HEK293 (cell line): ENCODE data around the gene MICAL3.

Experiments
- GLI4 ChIP-seq: fragments of 450-650 bp; formaldehyde crosslinking; IDR thresholded peaks from 2 replicates; pipeline ENCODE4 v1.5.1; 2016; ENCODE audit warnings: missing biosample characterization, missing genetic modification characterization
- MZF1 ChIP-seq: fragments of 450-650 bp; formaldehyde crosslinking; IDR thresholded peaks from 2 replicates; pipeline ENCODE4 v1.5.1; 2017; ENCODE audit warnings: missing biosample characterization, missing genetic modification characterization, borderline replicate concordance
- ZNF184 ChIP-seq: fragments of 450-650 bp; IDR thresholded peaks from 2 replicates; pipeline ENCODE4 v1.5.1; 2018; ENCODE audit warnings: missing biosample characterization, mild to moderate bottlenecking, missing genetic modification characterization
- ZNF239 ChIP-seq: fragments of 450-650 bp; formaldehyde crosslinking; IDR thresholded peaks from 2 replicates; pipeline ENCODE4 v1.5.1; 2016; ENCODE audit warnings: missing biosample characterization, missing genetic modification characterization
- ZNF596 ChIP-seq: fragments of 450-650 bp; IDR thresholded peaks from 2 replicates; pipeline ENCODE4 v1.5.0; 2018; ENCODE audit warnings: missing biosample characterization, mild to moderate bottlenecking, missing genetic modification characterization, moderate library complexity
- ZNF600 ChIP-seq: fragments of 450-650 bp; formaldehyde crosslinking; IDR thresholded peaks from 2 replicates; pipeline ENCODE4 v1.5.1; 2016; ENCODE audit warnings: missing biosample characterization, missing genetic modification characterization
- ZNF792 ChIP-seq: fragments of 450-650 bp; formaldehyde crosslinking; IDR thresholded peaks from 2 replicates; pipeline ENCODE4 v1.5.1; 2016; ENCODE audit warnings: missing biosample characterization, missing genetic modification characterization
- TF ChIP-seq, protein P1 (sequence below): fragments of 450-650 bp; formaldehyde crosslinking; conservative IDR thresholded peaks from 2 replicates; pipeline ENCODE4 v1.5.1; 2016; ENCODE audit warnings: low read depth, missing biosample characterization, missing genetic modification characterization
- TF ChIP-seq, protein P2 (sequence below): fragments of 450-650 bp; formaldehyde crosslinking; IDR thresholded peaks from 2 replicates; pipeline ENCODE4 v1.5.1; 2016; ENCODE audit warnings: missing biosample characterization, missing genetic modification characterization
- TF ChIP-seq, protein P3 (sequence below): fragments of 450-650 bp; formaldehyde crosslinking; IDR thresholded peaks from 2 replicates; pipeline ENCODE4 v1.5.1; 2016; ENCODE audit warnings: missing biosample characterization, missing genetic modification characterization, low read depth
- TF ChIP-seq, protein P4 (sequence below): fragments of 450-650 bp; formaldehyde crosslinking; IDR thresholded peaks from 2 replicates; pipeline ENCODE4 v1.5.1; 2016; ENCODE audit warnings: missing biosample characterization, missing genetic modification characterization

DNA sequence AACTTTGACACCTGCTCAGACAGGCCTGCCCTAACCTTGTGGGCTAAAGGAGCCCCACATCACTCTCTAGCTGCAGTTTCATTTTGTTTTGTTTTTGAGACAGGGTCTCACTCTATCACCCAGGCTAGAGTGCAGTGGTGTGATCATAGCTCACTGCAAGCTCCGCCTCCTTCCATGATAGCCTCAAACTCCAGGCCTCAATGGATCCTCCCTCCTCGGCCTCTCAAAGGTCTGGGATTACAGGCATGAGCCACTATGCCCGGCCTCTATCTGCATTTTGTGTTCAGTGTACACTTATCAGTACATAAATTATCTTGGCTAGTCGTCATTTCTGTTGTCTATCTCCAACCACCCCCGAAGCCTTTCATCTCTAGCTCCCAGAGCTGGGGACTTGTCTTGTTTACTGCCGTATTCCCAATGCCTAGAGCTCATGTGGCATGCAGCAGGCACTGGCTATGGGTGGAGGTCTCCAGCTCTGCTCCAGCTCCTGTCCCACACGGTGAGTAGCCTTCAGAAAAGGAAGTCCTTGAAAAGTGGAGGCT is 31.3 kb upstream of the MICAL3 start:
- TF ChIP-seq, protein P1, sequence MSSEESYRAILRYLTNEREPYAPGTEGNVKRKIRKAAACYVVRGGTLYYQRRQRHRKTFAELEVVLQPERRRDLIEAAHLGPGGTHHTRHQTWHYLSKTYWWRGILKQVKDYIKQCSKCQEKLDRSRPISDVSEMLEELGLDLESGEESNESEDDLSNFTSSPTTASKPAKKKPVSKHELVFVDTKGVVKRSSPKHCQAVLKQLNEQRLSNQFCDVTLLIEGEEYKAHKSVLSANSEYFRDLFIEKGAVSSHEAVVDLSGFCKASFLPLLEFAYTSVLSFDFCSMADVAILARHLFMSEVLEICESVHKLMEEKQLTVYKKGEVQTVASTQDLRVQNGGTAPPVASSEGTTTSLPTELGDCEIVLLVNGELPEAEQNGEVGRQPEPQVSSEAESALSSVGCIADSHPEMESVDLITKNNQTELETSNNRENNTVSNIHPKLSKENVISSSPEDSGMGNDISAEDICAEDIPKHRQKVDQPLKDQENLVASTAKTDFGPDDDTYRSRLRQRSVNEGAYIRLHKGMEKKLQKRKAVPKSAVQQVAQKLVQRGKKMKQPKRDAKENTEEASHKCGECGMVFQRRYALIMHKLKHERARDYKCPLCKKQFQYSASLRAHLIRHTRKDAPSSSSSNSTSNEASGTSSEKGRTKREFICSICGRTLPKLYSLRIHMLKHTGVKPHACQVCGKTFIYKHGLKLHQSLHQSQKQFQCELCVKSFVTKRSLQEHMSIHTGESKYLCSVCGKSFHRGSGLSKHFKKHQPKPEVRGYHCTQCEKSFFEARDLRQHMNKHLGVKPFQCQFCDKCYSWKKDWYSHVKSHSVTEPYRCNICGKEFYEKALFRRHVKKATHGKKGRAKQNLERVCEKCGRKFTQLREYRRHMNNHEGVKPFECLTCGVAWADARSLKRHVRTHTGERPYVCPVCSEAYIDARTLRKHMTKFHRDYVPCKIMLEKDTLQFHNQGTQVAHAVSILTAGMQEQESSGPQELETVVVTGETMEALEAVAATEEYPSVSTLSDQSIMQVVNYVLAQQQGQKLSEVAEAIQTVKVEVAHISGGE (tag by site-specific recombination) = no peak
- TF ChIP-seq, protein P2, sequence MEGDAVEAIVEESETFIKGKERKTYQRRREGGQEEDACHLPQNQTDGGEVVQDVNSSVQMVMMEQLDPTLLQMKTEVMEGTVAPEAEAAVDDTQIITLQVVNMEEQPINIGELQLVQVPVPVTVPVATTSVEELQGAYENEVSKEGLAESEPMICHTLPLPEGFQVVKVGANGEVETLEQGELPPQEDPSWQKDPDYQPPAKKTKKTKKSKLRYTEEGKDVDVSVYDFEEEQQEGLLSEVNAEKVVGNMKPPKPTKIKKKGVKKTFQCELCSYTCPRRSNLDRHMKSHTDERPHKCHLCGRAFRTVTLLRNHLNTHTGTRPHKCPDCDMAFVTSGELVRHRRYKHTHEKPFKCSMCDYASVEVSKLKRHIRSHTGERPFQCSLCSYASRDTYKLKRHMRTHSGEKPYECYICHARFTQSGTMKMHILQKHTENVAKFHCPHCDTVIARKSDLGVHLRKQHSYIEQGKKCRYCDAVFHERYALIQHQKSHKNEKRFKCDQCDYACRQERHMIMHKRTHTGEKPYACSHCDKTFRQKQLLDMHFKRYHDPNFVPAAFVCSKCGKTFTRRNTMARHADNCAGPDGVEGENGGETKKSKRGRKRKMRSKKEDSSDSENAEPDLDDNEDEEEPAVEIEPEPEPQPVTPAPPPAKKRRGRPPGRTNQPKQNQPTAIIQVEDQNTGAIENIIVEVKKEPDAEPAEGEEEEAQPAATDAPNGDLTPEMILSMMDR (tag by site-specific recombination) = no peak
- TF ChIP-seq ZNF596 (tag by site-specific recombination) (no peak), ZNF792 (tag by site-specific recombination) (no peak), ZNF184 (tag by site-specific recombination) (no peak), ZNF239 (tag by site-specific recombination) (no peak), ZNF600 (no peak), GLI4 (tag by site-specific recombination) (no peak), MZF1 (tag by site-specific recombination) (no peak)
- TF ChIP-seq, protein P3, sequence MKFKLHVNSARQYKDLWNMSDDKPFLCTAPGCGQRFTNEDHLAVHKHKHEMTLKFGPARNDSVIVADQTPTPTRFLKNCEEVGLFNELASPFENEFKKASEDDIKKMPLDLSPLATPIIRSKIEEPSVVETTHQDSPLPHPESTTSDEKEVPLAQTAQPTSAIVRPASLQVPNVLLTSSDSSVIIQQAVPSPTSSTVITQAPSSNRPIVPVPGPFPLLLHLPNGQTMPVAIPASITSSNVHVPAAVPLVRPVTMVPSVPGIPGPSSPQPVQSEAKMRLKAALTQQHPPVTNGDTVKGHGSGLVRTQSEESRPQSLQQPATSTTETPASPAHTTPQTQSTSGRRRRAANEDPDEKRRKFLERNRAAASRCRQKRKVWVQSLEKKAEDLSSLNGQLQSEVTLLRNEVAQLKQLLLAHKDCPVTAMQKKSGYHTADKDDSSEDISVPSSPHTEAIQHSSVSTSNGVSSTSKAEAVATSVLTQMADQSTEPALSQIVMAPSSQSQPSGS (tag by site-specific recombination) = no peak
- TF ChIP-seq, protein P4, sequence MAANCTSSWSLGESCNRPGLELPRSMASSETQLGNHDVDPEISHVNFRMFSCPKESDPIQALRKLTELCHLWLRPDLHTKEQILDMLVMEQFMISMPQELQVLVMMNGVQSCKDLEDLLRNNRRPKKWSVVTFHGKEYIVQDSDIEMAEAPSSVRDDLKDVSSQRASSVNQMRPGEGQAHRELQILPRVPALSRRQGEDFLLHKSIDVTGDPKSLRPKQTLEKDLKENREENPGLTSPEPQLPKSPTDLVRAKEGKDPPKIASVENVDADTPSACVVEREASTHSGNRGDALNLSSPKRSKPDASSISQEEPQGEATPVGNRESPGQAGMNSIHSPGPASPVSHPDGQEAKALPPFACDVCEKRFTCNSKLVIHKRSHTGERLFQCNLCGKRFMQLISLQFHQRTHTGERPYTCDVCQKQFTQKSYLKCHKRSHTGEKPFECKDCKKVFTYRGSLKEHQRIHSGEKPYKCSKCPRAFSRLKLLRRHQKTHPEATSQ (tag by site-specific recombination) = no peak
